ENCODE results near the gene BTF3L4.

- TF ChIP-seq CTCF (IDR thresholded peaks at IDR 0.05), result no peak
- no peak for TF ChIP-seq POLR2A (IDR thresholded peaks at IDR 0.05)
These were observed 4.7 kb downstream of the BTF3L4 start for GRCh38 chr1:52060822-52061221.

Data from esophagus squamous epithelium (tissue), 4 donors.